ENCODE measurements around the gene BMPR1A.
"Not testable (repeated sequence)": the region's sequence is repeated elsewhere in the genome, so short reads cannot be mapped to it uniquely, and the experiment has no call there.

Gene BMPR1A

DNA sequence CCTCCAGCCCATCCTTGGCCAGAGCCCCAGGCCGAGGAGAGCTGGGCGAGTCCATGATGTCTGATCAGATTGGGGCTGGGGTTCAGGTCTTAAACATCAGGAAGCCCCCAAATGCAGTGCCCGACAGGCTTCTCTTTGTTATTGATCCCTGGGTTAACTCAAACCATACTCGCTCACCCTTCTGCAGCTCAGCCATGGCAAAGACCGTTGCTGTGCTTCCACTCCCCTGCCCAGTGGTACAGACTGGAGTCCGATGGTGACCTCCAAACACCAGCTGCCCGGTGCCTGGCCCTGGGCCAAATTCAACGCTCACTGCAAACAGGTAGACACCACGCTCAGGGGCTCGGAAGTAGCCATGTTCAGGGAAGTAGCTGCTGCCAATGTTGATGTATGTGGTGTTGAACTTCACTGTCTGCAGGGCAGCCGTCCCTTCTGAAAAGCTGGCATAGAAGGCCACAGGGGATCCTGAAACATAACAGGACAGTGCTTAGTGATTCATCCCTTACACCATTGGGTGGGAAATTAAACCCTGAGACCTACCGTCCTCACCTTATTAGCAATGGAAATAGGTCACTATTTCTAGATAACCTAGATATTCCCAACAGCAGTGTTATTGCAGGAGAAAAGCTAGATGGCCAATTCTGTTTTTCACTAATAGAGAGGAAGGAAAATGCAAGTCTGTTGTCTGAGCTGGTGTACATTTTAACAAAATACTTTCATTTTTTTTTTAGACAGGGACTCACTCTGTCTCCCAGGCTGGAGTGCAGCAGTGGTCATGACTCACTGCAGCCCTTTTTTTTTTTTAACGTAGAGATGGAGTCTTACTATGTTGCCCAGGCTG, 180.5 kb downstream of the BMPR1A start:
- H3K9me3 ChIP-seq (ENCODE audit: control insufficient read depth, low read length): no peaks in the 10 kb centered on the region
- H3K9ac ChIP-seq: no peak overlapping the region
- H3K27ac ChIP-seq: no peak overlapping the region
- H2AFZ ChIP-seq: no peak overlapping the region
- no peaks in the 10 kb centered on the region for H3K4me1 ChIP-seq
- no peaks in the 10 kb centered on the region for H3K79me2 ChIP-seq
- H3K36me3 ChIP-seq (ENCODE audit: control insufficient read depth, insufficient read depth, low read length): no peaks in the 10 kb centered on the region
- no peak overlapping the region for H3K4me2 ChIP-seq (ENCODE audit: low read length)
- H3K4me3 ChIP-seq (ENCODE audit: low read depth, low read length): no peak overlapping the region
- H3K27me3 ChIP-seq (ENCODE audit: control insufficient read depth, insufficient read depth, low read length): no peaks in the 10 kb centered on the region
- TF ChIP-seq, protein P1, sequence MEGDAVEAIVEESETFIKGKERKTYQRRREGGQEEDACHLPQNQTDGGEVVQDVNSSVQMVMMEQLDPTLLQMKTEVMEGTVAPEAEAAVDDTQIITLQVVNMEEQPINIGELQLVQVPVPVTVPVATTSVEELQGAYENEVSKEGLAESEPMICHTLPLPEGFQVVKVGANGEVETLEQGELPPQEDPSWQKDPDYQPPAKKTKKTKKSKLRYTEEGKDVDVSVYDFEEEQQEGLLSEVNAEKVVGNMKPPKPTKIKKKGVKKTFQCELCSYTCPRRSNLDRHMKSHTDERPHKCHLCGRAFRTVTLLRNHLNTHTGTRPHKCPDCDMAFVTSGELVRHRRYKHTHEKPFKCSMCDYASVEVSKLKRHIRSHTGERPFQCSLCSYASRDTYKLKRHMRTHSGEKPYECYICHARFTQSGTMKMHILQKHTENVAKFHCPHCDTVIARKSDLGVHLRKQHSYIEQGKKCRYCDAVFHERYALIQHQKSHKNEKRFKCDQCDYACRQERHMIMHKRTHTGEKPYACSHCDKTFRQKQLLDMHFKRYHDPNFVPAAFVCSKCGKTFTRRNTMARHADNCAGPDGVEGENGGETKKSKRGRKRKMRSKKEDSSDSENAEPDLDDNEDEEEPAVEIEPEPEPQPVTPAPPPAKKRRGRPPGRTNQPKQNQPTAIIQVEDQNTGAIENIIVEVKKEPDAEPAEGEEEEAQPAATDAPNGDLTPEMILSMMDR (IDR thresholded peaks at IDR 0.05): no peak

DNA sequence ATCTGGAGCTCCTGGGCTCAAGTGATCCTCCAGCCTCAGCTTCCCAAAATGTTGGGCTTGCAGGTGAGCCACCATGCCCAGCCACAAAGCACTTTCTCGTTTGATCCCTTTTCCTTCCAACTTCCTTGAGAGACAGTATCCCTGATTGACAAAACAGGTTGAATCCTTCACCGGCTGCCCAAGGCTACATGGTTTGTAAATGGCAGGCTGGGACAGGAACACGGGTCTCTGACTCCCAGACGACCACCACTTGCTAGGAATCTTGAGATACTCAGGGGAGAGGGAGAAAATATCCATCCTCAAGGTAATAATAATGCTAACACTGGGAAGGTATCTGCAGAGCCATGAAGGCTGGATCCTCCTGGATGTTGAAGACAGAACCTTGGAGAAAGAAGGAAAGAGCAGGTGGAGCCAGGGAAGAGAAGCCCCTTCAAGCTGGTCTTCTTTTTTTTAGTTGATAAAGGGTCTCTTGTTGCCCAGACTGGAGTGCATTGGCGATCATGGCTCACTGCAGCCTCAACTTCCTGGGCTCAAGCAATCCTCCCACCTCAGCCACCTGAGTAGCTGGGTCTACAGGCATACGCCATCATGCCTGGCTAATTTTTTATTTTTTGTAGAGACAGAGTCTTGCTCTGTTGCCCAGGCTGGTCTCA, 181.2 kb downstream of the BMPR1A start:
- no peaks in the 10 kb centered on the region for H3K4me1 ChIP-seq
- H3K79me2 ChIP-seq: no peaks in the 10 kb centered on the region
- H2AFZ ChIP-seq: no peak overlapping the region
- no peak overlapping the region for H3K4me3 ChIP-seq (ENCODE audit: low read depth, low read length)
- H3K27ac ChIP-seq: no peak overlapping the region
- no peak overlapping the region for H3K9ac ChIP-seq
- TF ChIP-seq, protein P1 (IDR thresholded peaks at IDR 0.05): no peak
- H3K9me3 ChIP-seq (ENCODE audit: control insufficient read depth, low read length): no peaks in the 10 kb centered on the region
- no peaks in the 10 kb centered on the region for H3K36me3 ChIP-seq (ENCODE audit: control insufficient read depth, insufficient read depth, low read length)
- H3K4me2 ChIP-seq (ENCODE audit: low read length): no peak overlapping the region
- H3K27me3 ChIP-seq (ENCODE audit: control insufficient read depth, insufficient read depth, low read length): no peaks in the 10 kb centered on the region

DNA sequence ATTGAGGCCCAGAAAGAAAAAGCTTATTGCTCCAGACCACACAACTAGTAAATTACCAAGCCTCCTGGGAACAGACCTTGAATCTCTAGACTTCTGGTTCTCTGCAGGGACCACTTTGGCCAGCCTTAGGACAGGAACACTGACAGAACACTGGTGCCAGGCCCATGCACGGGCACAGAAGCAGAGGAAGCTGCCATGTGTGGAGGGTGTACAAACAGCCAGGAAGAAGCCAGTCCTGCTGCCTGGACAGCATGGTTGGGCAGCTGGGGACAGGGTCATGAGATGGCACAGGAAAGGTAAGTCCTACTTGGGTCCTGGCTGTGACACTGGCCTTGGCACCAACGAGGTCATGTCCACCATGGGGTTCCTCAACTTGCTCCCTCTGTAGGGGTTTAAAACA, 181.8 kb downstream of the BMPR1A start:
- H3K9ac ChIP-seq: no peak overlapping the region
- H3K79me2 ChIP-seq: no peaks in the 10 kb centered on the region
- H3K27ac ChIP-seq: no peak overlapping the region
- H2AFZ ChIP-seq: no peak overlapping the region
- TF ChIP-seq, protein P1 (IDR thresholded peaks at IDR 0.05): no peak
- no peaks in the 10 kb centered on the region for H3K4me1 ChIP-seq
- H3K9me3 ChIP-seq (ENCODE audit: control insufficient read depth, low read length): no peaks in the 10 kb centered on the region
- no peaks in the 10 kb centered on the region for H3K36me3 ChIP-seq (ENCODE audit: control insufficient read depth, insufficient read depth, low read length)
- H3K4me2 ChIP-seq (ENCODE audit: low read length): no peak overlapping the region
- H3K4me3 ChIP-seq (ENCODE audit: low read depth, low read length): no peak overlapping the region
- H3K27me3 ChIP-seq (ENCODE audit: control insufficient read depth, insufficient read depth, low read length): no peaks in the 10 kb centered on the region

DNA sequence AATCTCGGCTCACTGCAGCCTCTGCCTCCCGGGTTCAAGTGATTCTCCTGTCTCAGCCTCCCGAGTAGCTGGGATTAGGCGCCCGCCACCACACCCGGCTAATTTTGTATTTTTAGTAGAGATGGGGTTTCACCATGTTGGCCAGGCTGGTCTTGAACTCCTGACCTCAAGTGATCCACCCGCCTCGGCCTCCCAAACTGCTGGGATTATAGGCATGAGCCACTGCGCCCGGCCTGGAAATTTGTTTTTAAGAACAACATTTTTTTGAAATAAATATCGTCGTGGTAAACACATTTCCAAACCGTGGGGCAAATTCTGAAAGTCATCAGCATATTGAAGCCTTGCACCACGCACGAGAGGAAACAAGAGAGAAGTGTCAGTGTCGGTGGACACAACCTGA, 183.7 kb downstream of the BMPR1A start:
- not testable (repeated sequence) for H3K9me3 ChIP-seq (ENCODE audit: control insufficient read depth, low read length); H2AFZ ChIP-seq; H3K4me3 ChIP-seq (ENCODE audit: low read depth, low read length); H3K4me2 ChIP-seq (ENCODE audit: low read length); H3K4me1 ChIP-seq; H3K27ac ChIP-seq; H3K36me3 ChIP-seq (ENCODE audit: control insufficient read depth, insufficient read depth, low read length); H3K27me3 ChIP-seq (ENCODE audit: control insufficient read depth, insufficient read depth, low read length); H3K79me2 ChIP-seq; H3K9ac ChIP-seq

DNA sequence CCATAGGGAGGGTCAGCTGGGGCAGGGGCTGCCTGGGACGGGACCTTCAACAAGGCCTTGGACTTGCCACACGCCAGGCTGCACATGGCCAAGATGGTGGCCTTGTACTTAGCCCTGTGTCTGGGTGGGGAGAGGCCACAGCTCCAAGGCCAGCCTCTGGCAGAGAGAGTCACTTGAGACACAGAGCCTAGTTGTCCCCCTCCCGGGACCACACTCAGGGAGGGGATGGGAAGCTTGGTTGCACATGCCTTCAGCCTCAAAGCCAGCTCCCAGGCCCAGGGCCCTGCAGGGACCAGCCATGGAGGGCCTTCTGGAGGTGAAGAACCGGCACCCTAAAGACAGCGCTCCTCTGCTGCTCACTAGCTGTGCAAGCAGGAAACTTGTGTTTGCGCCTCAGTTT, 184.3 kb downstream of the BMPR1A start:
- Histone ChIP-seq H3K9me3 (ENCODE audit: control insufficient read depth, low read length) (no peaks in the 10 kb centered on the region), H3K4me1 (no peaks in the 10 kb centered on the region), H3K27me3 (ENCODE audit: control insufficient read depth, insufficient read depth, low read length) (no peaks in the 10 kb centered on the region), H3K4me3 (ENCODE audit: low read depth, low read length) (no peak overlapping the region), H3K79me2 (no peaks in the 10 kb centered on the region), H3K27ac (no peak overlapping the region), H3K4me2 (ENCODE audit: low read length) (no peak overlapping the region), H3K36me3 (ENCODE audit: control insufficient read depth, insufficient read depth, low read length) (no peaks in the 10 kb centered on the region), H2AFZ (no peak overlapping the region), H3K9ac (no peak overlapping the region)
- TF ChIP-seq, protein P1 (IDR thresholded peaks at IDR 0.05): no peak

Measured in parathyroid adenoma (tissue), 2 donors.